Liver (tissue), 9 donors: ENCODE measurements around the gene SH3PXD2B. TPM values are rescaled to one million over a fixed set of nuclear protein-coding genes. Genes with fewer than 3 reads are reported as not detected.

Experiments used
- DNase-seq: peaks from one replicate; pipeline ENCODE4 v3.0.0-alpha.2; 2017; ENCODE audit warnings: low spot score
- H3K27ac ChIP-seq, 2 donors: one replicate each; pipeline ENCODE4 v1.7.0; 2013; ENCODE audit warnings: inconsistent platforms in 2 of 2, low read length in 2 of 2, control low read depth in 1 of 2, low read depth in 1 of 2, mild to moderate bottlenecking in 1 of 2
- H3K27me3 ChIP-seq, 4 donors: one replicate each; pipeline versions ENCODE4 v1.6.1 to v1.7.0; 2013; ENCODE audit warnings: low read length in 3 of 4, inconsistent platforms in 1 of 4, mild to moderate bottlenecking in 1 of 4, moderate library complexity in 1 of 4; ENCODE audit not compliant: control insufficient read depth in 4 of 4, insufficient read depth in 4 of 4
- H3K36me3 ChIP-seq, 4 donors: one replicate each; pipeline versions ENCODE4 v1.6.1 to v1.7.0; 2013; ENCODE audit warnings: low read length in 3 of 4, mild to moderate bottlenecking in 3 of 4, low read depth in 1 of 4, moderate library complexity in 1 of 4; ENCODE audit not compliant: control insufficient read depth in 4 of 4, insufficient read depth in 3 of 4
- H3K4me1 ChIP-seq, 4 donors: one replicate each; pipeline versions ENCODE4 v1.6.1 to v1.7.0; 2013; ENCODE audit warnings: low read length in 3 of 4, mild to moderate bottlenecking in 3 of 4, moderate library complexity in 1 of 4; ENCODE audit not compliant: control insufficient read depth in 4 of 4, insufficient read depth in 4 of 4
- H3K4me3 ChIP-seq, 3 donors: one replicate each; pipeline versions ENCODE4 v1.6.1 to v1.7.0; 2013; ENCODE audit warnings: low read length in 3 of 3, control low read depth in 1 of 3, low read depth in 1 of 3, mild to moderate bottlenecking in 1 of 3
- H3K9ac ChIP-seq, 2 donors: one replicate each; pipeline ENCODE4 v1.7.0; 2013; ENCODE audit warnings: low read length in 2 of 2, mild to moderate bottlenecking in 2 of 2, moderate library complexity in 2 of 2, control low read depth in 1 of 2, low read depth in 1 of 2
- H3K9me3 ChIP-seq, 4 donors: one replicate each; pipeline versions ENCODE4 v1.6.1 to v1.7.0; 2013; ENCODE audit warnings: low read length in 3 of 4; ENCODE audit not compliant: control insufficient read depth in 4 of 4
- EGR1 ChIP-seq, 2 donors: IDR thresholded peaks; 2 replicates each; pipeline ENCODE4 v1.6.1; 2016 to 2018; ENCODE audit warnings: antibody characterized with exemption in 2 of 2, low read depth in 2 of 2
- FOXA2 ChIP-seq: IDR thresholded peaks from 2 replicates; pipeline ENCODE4 v1.6.1; 2016; ENCODE audit warnings: antibody characterized with exemption
- GABPA ChIP-seq, 2 donors: IDR thresholded peaks in 1 of 2; conservative IDR thresholded peaks in 1 of 2; 2 replicates each; pipeline ENCODE4 v1.6.1; 2016; ENCODE audit warnings: antibody characterized with exemption in 2 of 2, mild to moderate bottlenecking in 1 of 2, moderate library complexity in 1 of 2
- HNF4A ChIP-seq, 2 donors: conservative IDR thresholded peaks; 2 replicates each; pipeline ENCODE4 v1.6.1; 2016; ENCODE audit warnings: antibody characterized with exemption in 2 of 2, mild to moderate bottlenecking in 2 of 2
- HNF4G ChIP-seq: IDR thresholded peaks from 2 replicates; pipeline ENCODE4 v1.6.1; 2016; ENCODE audit warnings: antibody characterized with exemption
- JUND ChIP-seq, 2 donors: IDR thresholded peaks; 2 replicates each; pipeline ENCODE4 v1.6.1; 2016; ENCODE audit warnings: antibody characterized with exemption in 2 of 2
- NR2F2 ChIP-seq: IDR thresholded peaks from 2 replicates; pipeline ENCODE4 v1.6.1; 2016; ENCODE audit warnings: antibody characterized with exemption
- RAD21 ChIP-seq, 2 donors: IDR thresholded peaks; 2 replicates each; pipeline ENCODE4 v1.6.1; 2016; ENCODE audit warnings: antibody characterized with exemption in 2 of 2, mild to moderate bottlenecking in 2 of 2
- RXRA ChIP-seq, 2 donors: IDR thresholded peaks; 2 replicates each; pipeline ENCODE4 v1.6.1; 2017 to 2018; ENCODE audit warnings: antibody characterized with exemption in 2 of 2, mild to moderate bottlenecking in 1 of 2
- TAF1 ChIP-seq: conservative IDR thresholded peaks from 2 replicates; pipeline ENCODE4 v1.6.1; 2016; ENCODE audit warnings: antibody characterized with exemption, mild to moderate bottlenecking
- YY1 ChIP-seq: IDR thresholded peaks from 2 replicates; pipeline ENCODE4 v1.6.1; 2016; ENCODE audit warnings: antibody characterized with exemption, mild to moderate bottlenecking
- WGBS: extraction: QIAGEN DNeasy Blood & Tissue Kit; methylation state at CpG from one replicate; pipeline ENCODE4 v1.1.7; 2013; 5-methylcytosine and 5-hydroxymethylcytosine counted together
- polyA plus RNA-seq, 2 donors: library from polyadenylated mRNA; stranded (reverse) in 1 of 2; unstranded in 1 of 2; fragments of 200-250 nt in 1 of 2; fragments of >200 nt in 1 of 2; fragmentation: Nextera tagmentation in 1 of 2; extraction: Ambion mirVana in 1 of 2; gene quantifications; one replicate each; pipeline versions ENCODE4 v1.2.1 to v1.2.3, GENCODE V29; 2013 to 2015
- total RNA-seq, 2 donors: library from RNA; depleted of rRNA; stranded (reverse); fragments of >200 nt; gene quantifications; one replicate each; pipeline ENCODE4 v1.2.3, GENCODE V29; 2014
- TF ChIP-seq, protein P1 (sequence below): IDR thresholded peaks from 2 replicates; pipeline ENCODE4 v1.6.1; 2016; ENCODE audit warnings: antibody characterized with exemption
- TF ChIP-seq, protein P2 (sequence below): IDR thresholded peaks from 2 replicates; pipeline ENCODE4 v1.6.1; 2016; ENCODE audit warnings: antibody characterized with exemption
- TF ChIP-seq, protein P3 (sequence below): fragments of 150-350 bp; IDR thresholded peaks from 2 replicates; pipeline ENCODE4 v1.5.1; 2017; ENCODE audit warnings: improper control_type of control experiment, low read depth, low read length; ENCODE audit not compliant: missing input control
- TF ChIP-seq, protein P4 (sequence below): IDR thresholded peaks from 2 replicates; pipeline ENCODE4 v1.6.1; 2016; ENCODE audit warnings: antibody characterized with exemption, mild to moderate bottlenecking
- donor health status: healthy.
- donor health status: healthy.
- donor health status: healthy.
- donor health status: healthy.
- donor health status: healthy.

Gene SH3PXD2B
- total and polyA plus RNA-seq, 4 donors: 1.1 to 3.3 (median 2.2) TPM

DNA sequence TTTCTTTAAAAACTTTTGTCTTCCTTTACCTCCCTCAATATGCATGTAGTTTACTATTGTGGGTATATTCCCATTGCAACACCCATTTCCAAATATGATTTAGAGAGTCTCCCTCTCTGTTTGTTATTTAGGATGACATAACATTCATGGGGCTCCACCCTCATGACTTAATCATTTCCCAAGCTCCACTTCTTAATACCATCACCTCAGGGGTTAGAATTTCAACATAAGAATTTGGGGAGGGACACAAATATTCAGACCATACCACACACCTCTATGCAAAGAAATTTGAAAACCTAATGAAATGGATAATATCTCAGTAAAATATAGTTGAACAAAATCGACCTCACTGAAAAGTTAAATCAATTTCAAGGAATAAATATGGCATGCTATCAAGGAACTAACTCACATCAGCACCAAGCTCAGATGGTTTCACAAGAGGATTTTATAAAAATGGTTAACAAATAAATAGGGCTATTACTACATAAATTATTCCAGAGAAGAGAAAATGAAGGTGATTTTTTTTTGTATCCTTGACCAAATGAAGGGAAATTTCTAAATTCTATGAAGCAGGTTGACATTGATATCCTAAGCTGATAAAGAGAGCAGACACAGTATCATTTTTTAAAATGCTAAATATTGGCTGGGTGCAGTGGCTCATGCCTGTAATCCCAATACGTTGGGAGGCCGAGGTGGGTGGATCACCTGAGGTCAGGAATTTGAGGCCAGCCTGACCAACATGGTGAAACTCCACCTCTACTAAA, 150.6 kb downstream of the SH3PXD2B start:
- H3K9ac ChIP-seq: no peak overlapping the region
- peaks cover 0 to 5% (median 0%) of the 10 kb centered on the region in 4 donors for H3K4me1 ChIP-seq
- H3K4me3 ChIP-seq: no peak overlapping the region
- no peaks in the 10 kb centered on the region for H3K27me3 ChIP-seq
- no peak overlapping the region for H3K27ac ChIP-seq
- no peak for TF ChIP-seq NR2F2
- TF ChIP-seq, protein P1, sequence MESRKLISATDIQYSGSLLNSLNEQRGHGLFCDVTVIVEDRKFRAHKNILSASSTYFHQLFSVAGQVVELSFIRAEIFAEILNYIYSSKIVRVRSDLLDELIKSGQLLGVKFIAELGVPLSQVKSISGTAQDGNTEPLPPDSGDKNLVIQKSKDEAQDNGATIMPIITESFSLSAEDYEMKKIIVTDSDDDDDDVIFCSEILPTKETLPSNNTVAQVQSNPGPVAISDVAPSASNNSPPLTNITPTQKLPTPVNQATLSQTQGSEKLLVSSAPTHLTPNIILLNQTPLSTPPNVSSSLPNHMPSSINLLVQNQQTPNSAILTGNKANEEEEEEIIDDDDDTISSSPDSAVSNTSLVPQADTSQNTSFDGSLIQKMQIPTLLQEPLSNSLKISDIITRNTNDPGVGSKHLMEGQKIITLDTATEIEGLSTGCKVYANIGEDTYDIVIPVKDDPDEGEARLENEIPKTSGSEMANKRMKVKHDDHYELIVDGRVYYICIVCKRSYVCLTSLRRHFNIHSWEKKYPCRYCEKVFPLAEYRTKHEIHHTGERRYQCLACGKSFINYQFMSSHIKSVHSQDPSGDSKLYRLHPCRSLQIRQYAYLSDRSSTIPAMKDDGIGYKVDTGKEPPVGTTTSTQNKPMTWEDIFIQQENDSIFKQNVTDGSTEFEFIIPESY: no peak
- TF ChIP-seq, protein P2, sequence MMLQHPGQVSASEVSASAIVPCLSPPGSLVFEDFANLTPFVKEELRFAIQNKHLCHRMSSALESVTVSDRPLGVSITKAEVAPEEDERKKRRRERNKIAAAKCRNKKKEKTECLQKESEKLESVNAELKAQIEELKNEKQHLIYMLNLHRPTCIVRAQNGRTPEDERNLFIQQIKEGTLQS: no peak
- TF ChIP-seq JUND (IDR thresholded peaks at IDR 0.05): no peak
- no peak for TF ChIP-seq FOXA2
- TF ChIP-seq YY1: no peak
- TF ChIP-seq EGR1 (IDR thresholded peaks at IDR 0.05; ENCODE audit: low read depth in 2 of 2): no peak
- TF ChIP-seq TAF1: no peak
- TF ChIP-seq GABPA (IDR thresholded peaks at IDR 0.05 in 1 of 2, conservative IDR thresholded peaks at IDR 0.05 in 1 of 2): no peak
- TF ChIP-seq RXRA (IDR thresholded peaks at IDR 0.05): no peak
- peaks cover 0 to 8% (median under 1%) of the 10 kb centered on the region in 4 donors for H3K9me3 ChIP-seq
- WGBS: 84% methylated on average over 3 of the region's 3 CpGs
- no peak for DNase-seq
- H3K36me3 ChIP-seq: no peaks in the 10 kb centered on the region

DNA sequence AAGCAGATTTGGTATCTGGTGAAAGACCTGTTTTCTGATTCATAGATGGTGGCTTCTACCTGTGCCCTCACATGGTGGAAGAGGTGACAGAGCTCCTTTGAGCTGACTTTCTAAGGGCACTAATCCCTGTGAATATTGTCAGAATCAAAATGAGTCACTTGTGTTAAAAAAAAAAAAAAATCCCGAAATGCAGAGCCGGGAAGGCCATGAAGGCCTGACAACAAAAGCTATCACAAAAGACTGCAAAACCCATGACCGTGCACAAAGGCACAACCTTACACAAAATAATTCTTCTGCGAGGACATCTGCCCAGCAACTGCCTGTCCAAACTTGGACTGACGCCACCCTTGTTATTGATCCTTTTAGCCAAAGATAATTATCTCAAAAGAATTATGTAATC, 151.2 kb downstream of the SH3PXD2B start:
- no peak overlapping the region for H3K27ac ChIP-seq
- no peak for TF ChIP-seq NR2F2
- peaks cover 0 to 8% (median under 1%) of the 10 kb centered on the region in 4 donors for H3K9me3 ChIP-seq
- no peak overlapping the region for H3K9ac ChIP-seq
- 59% methylated on average over 5 of the region's 5 CpGs for WGBS
- DNase-seq: no peak
- no peak overlapping the region for H3K4me3 ChIP-seq
- peaks cover 0 to 5% (median 0%) of the 10 kb centered on the region in 4 donors for H3K4me1 ChIP-seq
- H3K36me3 ChIP-seq: no peaks in the 10 kb centered on the region
- H3K27me3 ChIP-seq: no peaks in the 10 kb centered on the region

DNA sequence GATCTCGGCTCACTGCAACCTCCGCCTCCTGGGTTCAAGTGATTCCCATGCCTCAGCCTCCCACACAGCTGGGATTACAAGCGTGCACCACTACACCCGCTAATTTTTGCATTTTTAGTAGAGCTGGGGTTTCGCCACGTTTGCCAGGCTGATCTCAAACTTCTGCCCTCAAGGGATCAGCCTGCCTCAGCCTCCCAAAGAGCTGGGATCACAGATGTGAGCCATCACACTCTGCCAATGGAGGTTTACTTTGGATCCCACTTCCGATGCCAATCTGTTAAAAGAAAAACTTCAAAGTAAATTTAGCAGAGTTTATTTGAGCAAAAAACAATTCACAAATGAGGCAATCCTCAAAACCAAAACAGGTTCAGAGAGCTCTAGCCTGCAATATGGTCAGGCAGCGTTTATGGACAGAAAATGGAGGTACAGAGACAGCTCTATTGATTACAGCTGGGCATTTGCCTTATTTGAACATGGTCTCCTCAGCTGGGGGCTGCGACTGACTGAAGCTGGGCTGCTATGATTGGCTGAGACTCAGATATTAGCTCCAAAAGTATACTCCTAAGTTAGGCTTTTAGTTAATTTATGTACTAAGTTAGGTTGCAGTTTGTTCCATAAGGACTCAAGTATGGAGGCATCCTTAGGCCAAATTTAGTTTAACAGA, 152.1 kb downstream of the SH3PXD2B start:
- TF ChIP-seq, protein P3, sequence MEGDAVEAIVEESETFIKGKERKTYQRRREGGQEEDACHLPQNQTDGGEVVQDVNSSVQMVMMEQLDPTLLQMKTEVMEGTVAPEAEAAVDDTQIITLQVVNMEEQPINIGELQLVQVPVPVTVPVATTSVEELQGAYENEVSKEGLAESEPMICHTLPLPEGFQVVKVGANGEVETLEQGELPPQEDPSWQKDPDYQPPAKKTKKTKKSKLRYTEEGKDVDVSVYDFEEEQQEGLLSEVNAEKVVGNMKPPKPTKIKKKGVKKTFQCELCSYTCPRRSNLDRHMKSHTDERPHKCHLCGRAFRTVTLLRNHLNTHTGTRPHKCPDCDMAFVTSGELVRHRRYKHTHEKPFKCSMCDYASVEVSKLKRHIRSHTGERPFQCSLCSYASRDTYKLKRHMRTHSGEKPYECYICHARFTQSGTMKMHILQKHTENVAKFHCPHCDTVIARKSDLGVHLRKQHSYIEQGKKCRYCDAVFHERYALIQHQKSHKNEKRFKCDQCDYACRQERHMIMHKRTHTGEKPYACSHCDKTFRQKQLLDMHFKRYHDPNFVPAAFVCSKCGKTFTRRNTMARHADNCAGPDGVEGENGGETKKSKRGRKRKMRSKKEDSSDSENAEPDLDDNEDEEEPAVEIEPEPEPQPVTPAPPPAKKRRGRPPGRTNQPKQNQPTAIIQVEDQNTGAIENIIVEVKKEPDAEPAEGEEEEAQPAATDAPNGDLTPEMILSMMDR: no peak
- TF ChIP-seq EGR1 (IDR thresholded peaks at IDR 0.05; ENCODE audit: low read depth in 2 of 2) (no peak), FOXA2 (no peak), TAF1 (no peak), YY1 (no peak), HNF4G (no peak), RAD21 (IDR thresholded peaks at IDR 0.05) (no peak), HNF4A (conservative IDR thresholded peaks at IDR 0.05) (no peak), RXRA (IDR thresholded peaks at IDR 0.05) (no peak)
- TF ChIP-seq, protein P1: no peak
- TF ChIP-seq, protein P4, sequence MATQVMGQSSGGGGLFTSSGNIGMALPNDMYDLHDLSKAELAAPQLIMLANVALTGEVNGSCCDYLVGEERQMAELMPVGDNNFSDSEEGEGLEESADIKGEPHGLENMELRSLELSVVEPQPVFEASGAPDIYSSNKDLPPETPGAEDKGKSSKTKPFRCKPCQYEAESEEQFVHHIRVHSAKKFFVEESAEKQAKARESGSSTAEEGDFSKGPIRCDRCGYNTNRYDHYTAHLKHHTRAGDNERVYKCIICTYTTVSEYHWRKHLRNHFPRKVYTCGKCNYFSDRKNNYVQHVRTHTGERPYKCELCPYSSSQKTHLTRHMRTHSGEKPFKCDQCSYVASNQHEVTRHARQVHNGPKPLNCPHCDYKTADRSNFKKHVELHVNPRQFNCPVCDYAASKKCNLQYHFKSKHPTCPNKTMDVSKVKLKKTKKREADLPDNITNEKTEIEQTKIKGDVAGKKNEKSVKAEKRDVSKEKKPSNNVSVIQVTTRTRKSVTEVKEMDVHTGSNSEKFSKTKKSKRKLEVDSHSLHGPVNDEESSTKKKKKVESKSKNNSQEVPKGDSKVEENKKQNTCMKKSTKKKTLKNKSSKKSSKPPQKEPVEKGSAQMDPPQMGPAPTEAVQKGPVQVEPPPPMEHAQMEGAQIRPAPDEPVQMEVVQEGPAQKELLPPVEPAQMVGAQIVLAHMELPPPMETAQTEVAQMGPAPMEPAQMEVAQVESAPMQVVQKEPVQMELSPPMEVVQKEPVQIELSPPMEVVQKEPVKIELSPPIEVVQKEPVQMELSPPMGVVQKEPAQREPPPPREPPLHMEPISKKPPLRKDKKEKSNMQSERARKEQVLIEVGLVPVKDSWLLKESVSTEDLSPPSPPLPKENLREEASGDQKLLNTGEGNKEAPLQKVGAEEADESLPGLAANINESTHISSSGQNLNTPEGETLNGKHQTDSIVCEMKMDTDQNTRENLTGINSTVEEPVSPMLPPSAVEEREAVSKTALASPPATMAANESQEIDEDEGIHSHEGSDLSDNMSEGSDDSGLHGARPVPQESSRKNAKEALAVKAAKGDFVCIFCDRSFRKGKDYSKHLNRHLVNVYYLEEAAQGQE: no peak
- Histone ChIP-seq H3K9ac (no peak overlapping the region), H3K4me1 (peaks cover 0 to 5% (median 0%) of the 10 kb centered on the region in 4 donors)

More for the DNA sequence above, 152.1 kb downstream of the SH3PXD2B start:
- Histone ChIP-seq H3K27ac (no peak overlapping the region), H3K4me3 (no peak overlapping the region), H3K27me3 (no peaks in the 10 kb centered on the region), H3K36me3 (no peaks in the 10 kb centered on the region), H3K9me3 (peaks cover 0 to 8% (median under 1%) of the 10 kb centered on the region in 4 donors)
- no peak for DNase-seq
- WGBS: 68% methylated on average over 9 of the region's 9 CpGs
